ENCODE measurements around the gene FNBP1.
"Not testable (repeated sequence)": the region's sequence is repeated elsewhere in the genome, so short reads cannot be mapped to it uniquely, and the experiment has no call there.

FNBP1 gene

GRCh38 chr9:129946246-129946995 is 96.6 kb downstream of the FNBP1 start:
- no peak for DNase-seq

GRCh38 chr9:129945314-129945713 is 97.7 kb downstream of the FNBP1 start:
- DNase-seq = no peak

- no peak for DNase-seq
Measured at GRCh38 chr9:129944506-129945116, 98.4 kb downstream of the FNBP1 start.

- no peak for DNase-seq
Measured at GRCh38 chr9:129939431-129939830, 103.6 kb downstream of the FNBP1 start.

- no peak for DNase-seq
Measured at GRCh38 chr9:129938291-129938979, 104.6 kb downstream of the FNBP1 start.

- not testable (repeated sequence) for DNase-seq
Measured at GRCh38 chr9:129937879-129938278, 105.1 kb downstream of the FNBP1 start.

GRCh38 chr9:129936222-129936621 is 106.8 kb downstream of the FNBP1 start:
- DNase-seq = no peak

GRCh38 chr9:129934780-129935179 is 108.2 kb downstream of the FNBP1 start:
- no peak for DNase-seq

GRCh38 chr9:129934041-129934591 is 108.9 kb downstream of the FNBP1 start:
- DNase-seq = no peak

- no peak for DNase-seq
Measured at GRCh38 chr9:129933185-129934040, 109.6 kb downstream of the FNBP1 start.

- DNase-seq = no peak
Measured at GRCh38 chr9:129932303-129933151, 110.5 kb downstream of the FNBP1 start.

- DNase-seq = no peak
Measured at GRCh38 chr9:129930743-129931142, 112.2 kb downstream of the FNBP1 start.

- no peak for DNase-seq
Measured at GRCh38 chr9:129929496-129930125, 113.4 kb downstream of the FNBP1 start.

GRCh38 chr9:129923589-129923988 is 119.4 kb downstream of the FNBP1 start:
- DNase-seq = no peak

GRCh38 chr9:129921905-129922304 is 121.1 kb downstream of the FNBP1 start:
- DNase-seq = no peak

GRCh38 chr9:129919841-129920240 is 123.1 kb downstream of the FNBP1 start:
- DNase-seq = no peak

GRCh38 chr9:129919277-129919676 is 123.7 kb downstream of the FNBP1 start:
- DNase-seq = no peak

- no peak for DNase-seq
Measured at GRCh38 chr9:129918296-129918950, 124.6 kb downstream of the FNBP1 start.

- DNase-seq = no peak
Measured at GRCh38 chr9:129916707-129917106, 126.3 kb downstream of the FNBP1 start.

GRCh38 chr9:129914051-129914450 is 128.9 kb downstream of the FNBP1 start:
- DNase-seq = no peak

All from NCI-H2107 (cell line).